Vein endothelial cell (primary cell): Measurements from ENCODE around the gene HES6. TPM values are rescaled to one million over a fixed set of nuclear protein-coding genes. Genes with fewer than 3 reads are reported as not detected.

Experiments
- total RNA-seq: library from RNA; depleted of rRNA; stranded (reverse); fragments of >200 nt; gene quantifications from 2 replicates; pipeline ENCODE4 v1.2.3, GENCODE V29; 2012

Gene HES6, protein sequence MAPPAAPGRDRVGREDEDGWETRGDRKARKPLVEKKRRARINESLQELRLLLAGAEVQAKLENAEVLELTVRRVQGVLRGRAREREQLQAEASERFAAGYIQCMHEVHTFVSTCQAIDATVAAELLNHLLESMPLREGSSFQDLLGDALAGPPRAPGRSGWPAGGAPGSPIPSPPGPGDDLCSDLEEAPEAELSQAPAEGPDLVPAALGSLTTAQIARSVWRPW
- total RNA-seq: 2.7 and 4.2 TPM in 2 replicates

DNA sequence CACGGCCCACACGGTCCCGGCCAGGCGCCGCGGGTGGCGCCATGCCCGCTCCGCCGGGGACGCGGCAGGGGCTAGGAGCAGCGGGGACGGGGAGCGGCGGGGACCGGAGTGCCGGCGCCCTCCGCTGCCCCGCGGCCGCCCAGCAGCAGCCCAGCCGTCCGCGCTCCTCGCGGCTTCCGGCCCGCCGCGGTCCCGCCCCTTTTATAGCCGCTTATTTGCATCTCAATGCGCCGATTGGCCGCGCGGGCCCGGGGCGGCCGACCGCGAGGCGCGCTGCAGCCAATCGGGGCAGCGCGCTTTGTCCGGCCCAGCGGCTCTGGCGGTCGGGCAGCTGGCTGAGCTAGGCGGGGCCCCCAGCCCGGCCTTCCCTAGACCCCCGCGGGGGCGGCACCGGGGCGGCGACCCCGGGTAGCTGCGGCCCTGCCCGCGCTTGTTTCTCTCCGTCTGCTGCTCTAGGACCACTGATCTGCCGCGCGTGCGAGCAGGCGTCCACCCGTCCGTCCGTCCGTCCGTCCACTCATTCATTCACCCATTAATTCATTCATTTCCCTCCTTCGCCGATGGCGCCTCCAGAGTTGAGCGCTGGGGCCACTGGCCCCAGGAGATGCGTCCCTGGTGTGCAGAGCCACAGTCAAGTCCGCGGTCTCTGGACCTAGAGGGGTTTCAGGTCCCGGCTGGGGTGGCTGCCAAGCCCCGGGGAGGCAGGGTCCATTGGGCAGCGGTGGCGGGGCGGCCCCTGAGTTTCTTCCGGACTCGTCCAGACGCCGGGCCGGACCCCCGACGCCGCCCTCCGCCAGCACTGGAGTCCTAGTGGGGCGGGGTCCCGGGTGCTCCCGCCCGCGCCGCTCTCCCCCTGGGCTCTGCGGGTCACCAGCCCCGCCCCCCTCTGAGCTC is at the start of gene HES6:
HES6 (minus strand) TSS at position 176 of the 894 bp plus-strand sequence; CDS start at position 43, 133 bp downstream.

DNA sequence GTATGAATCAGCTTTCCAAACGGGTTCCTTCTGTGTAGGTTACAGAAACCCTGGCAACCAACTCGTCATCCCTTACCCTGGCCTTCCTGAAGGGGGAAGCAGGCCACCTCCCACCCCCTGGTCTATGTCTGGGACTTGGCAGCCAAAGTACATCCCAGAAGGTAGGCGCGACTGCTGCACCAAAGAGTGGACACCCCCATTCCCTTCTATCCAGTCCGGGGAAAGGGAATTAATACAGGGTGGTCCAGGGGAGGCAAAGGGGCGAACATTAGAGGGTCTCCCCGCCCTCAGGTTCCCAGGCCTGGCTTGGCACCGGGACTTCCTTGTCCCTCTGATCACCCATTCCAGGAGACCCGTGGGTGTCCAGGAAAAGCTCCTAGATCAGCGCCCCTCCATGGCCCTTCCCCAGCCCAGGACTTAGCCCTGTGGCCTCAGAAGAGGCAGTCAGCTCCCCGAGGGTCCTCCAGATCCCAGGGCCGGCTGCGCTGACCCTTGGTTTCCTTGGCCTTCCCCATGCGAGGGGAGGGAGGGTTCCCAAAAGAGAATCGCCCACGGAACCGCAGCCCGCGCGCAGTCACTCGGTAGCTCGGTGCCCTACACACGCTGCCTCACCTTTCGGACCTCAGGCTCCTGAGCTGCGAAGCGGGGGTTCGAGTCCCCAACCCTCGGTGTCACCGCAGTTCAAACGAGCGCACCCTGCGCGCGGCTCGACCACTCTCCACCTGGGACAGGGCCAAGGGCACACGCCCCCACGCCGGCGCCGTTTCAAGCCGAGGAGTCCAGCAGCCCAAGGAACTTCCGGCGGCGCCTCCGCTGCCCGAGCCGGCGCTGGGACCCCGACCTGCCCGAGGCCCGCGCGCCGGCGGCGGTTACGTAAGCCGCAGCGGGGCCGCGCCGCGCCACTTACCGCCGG is 48.2 kb upstream of the HES6 start, which contains the start of gene PER2:
PER2 (minus strand) TSS at position 874 of the 913 bp plus-strand sequence. CDS start 10,674 bp downstream, outside the sequence.

DNA sequence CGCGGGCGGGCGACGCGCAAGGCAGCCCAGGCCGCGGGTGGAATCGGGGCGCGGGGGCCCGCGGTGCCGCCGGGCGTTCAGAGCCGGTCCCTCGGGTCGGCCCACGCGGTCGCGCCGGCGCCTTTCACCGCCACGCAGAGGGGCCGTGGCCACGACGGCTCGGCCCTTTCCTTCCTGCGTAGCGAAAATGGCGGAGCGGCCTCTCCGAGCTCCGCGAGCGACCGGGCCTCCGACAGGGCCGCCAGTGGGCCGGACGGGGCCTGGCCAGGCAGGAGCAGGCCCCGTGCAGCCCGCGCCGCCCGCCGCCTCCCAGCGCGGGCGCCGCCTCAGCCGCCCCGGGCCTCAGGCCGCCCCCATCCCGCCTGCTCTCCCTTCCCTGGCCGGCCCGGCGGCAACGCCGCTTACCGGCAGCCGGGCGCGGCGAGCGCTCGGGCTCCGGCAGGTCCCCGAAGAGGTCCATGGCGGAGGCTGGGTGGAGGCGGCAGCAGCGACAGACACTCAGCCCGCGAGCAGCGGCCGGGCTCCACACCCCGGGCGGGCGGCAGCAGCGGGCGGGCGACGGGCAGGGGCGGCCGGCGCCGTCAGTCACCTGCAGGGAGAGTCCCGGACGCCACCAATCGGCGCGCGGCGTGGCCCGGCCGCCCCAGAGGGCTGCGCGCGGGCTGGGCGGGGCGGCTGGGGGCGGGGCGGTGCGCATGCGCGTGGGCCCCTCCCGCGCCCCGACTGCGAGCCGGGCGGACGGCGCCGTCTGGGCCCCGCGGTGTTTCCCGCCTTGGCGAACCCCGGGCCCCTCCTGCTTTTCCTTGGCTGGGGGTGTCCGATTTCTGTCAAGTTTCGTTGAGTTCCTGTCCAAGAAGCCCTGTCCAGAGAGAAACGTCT is 36.5 kb downstream of the HES6 start, which contains the start of gene ILKAP:
ILKAP (minus strand) TSS at position 602 of the 879 bp plus-strand sequence; CDS start at position 460, 142 bp downstream.

Other genes starting within 250 kb of the HES6 start
- gene SCLY, start 179.0 kb downstream of the HES6 start, total RNA-seq: 11.1 and 16.7 TPM in 2 replicates
- gene ESPNL, start 139.7 kb downstream of the HES6 start, total RNA-seq: under 0.01 TPM in 1 of 2 replicates, not detected in the other
- gene KLHL30, start 101.4 kb downstream of the HES6 start, total RNA-seq: not detected in 2 replicates
- 0.33 and 0.48 TPM in 2 replicates for gene ERFE, start 81.1 kb downstream of the HES6 start, total RNA-seq
- 17.3 and 21.7 TPM in 2 replicates for gene ILKAP, start 36.3 kb downstream of the HES6 start, total RNA-seq
- 3.5 and 6.2 TPM in 2 replicates for gene PER2, start 48.6 kb upstream of the HES6 start, total RNA-seq
- 7.2 TPM in 2 replicates for gene TRAF3IP1, start 80.5 kb upstream of the HES6 start, total RNA-seq
- 10.8 and 14.0 TPM in 2 replicates for gene ASB1, start 186.9 kb upstream of the HES6 start, total RNA-seq